SK-N-MC (cell line): ENCODE results near the gene MARCHF10.

ENCODE experiments used
- DNase-seq: peaks from one replicate; pipeline ENCODE4 v3.0.0-alpha.2; 2011; ENCODE audit warnings: low read depth, low spot score
- H3K27ac ChIP-seq: fragments of 200-600 bp; sonication (generic); 2 replicates; pipeline ENCODE4 v1.5.1; 2016; ENCODE audit warnings: mixed run types
- H3K36me3 ChIP-seq: fragments of 200-600 bp; sonication (generic); 2 replicates; pipeline ENCODE4 v1.6.1; 2017; ENCODE audit warnings: antibody characterized with exemption, low read length, mixed read lengths; ENCODE audit not compliant: insufficient read depth
- H3K4me3 ChIP-seq: fragments of 200-600 bp; sonication (generic); 2 replicates; pipeline ENCODE4 v1.5.1; 2016
- H3K9ac ChIP-seq: fragments of 200-600 bp; sonication (generic); 2 replicates; pipeline ENCODE4 v1.8.0; 2017; ENCODE audit warnings: mixed run types, mixed read lengths; ENCODE audit not compliant: insufficient read length
- H3K9me3 ChIP-seq: fragments of 200-600 bp; sonication (generic); 2 replicates; pipeline ENCODE4 v1.6.1; 2017; ENCODE audit warnings: low read depth, mild to moderate bottlenecking, antibody characterized with exemption, low read length, moderate library complexity, mixed read lengths
- EZH2 ChIP-seq: fragments of 200-600 bp; sonication (generic); IDR thresholded peaks from one replicate; pipeline ENCODE4 v1.6.1; 2017; ENCODE audit warnings: antibody characterized with exemption
- FOXP2 ChIP-seq: optimal IDR thresholded peaks from 2 replicates; pipeline ENCODE3; 2011; ENCODE audit warnings: mild to moderate bottlenecking, moderate library complexity; ENCODE audit not compliant: insufficient read depth; ENCODE audit errors: extremely low read length, control extremely low read depth
- POLR2AphosphoS5 ChIP-seq: IDR thresholded peaks from 2 replicates; pipeline ENCODE4 v1.6.1; 2012; ENCODE audit warnings: mild to moderate bottlenecking, low read depth, low read length, borderline replicate concordance

The MARCHF10 gene

GRCh38 chr17:62824290-62825131 lies 16.4 kb upstream of the MARCHF10 start:
- DNase-seq: no peak
- Histone ChIP-seq H3K4me3 (no peak overlapping the region), H3K9me3 (no peaks in the 10 kb centered on the region), H3K36me3 (no peaks in the 10 kb centered on the region), H3K27ac (no peak overlapping the region), H3K9ac (no peak overlapping the region)
- TF ChIP-seq POLR2AphosphoS5: no peak
- TF ChIP-seq EZH2: no peak
- TF ChIP-seq FOXP2: no peak

GRCh38 chr17:62823111-62823893 lies 15.2 kb upstream of the MARCHF10 start:
- no peaks in the 10 kb centered on the region for H3K36me3 ChIP-seq
- TF ChIP-seq FOXP2 (no peak), POLR2AphosphoS5 (no peak), EZH2 (no peak)
- no peak overlapping the region for H3K9ac ChIP-seq
- no peaks in the 10 kb centered on the region for H3K9me3 ChIP-seq
- DNase-seq: no peak
- H3K27ac ChIP-seq: no peak overlapping the region
- no peak overlapping the region for H3K4me3 ChIP-seq

DNA sequence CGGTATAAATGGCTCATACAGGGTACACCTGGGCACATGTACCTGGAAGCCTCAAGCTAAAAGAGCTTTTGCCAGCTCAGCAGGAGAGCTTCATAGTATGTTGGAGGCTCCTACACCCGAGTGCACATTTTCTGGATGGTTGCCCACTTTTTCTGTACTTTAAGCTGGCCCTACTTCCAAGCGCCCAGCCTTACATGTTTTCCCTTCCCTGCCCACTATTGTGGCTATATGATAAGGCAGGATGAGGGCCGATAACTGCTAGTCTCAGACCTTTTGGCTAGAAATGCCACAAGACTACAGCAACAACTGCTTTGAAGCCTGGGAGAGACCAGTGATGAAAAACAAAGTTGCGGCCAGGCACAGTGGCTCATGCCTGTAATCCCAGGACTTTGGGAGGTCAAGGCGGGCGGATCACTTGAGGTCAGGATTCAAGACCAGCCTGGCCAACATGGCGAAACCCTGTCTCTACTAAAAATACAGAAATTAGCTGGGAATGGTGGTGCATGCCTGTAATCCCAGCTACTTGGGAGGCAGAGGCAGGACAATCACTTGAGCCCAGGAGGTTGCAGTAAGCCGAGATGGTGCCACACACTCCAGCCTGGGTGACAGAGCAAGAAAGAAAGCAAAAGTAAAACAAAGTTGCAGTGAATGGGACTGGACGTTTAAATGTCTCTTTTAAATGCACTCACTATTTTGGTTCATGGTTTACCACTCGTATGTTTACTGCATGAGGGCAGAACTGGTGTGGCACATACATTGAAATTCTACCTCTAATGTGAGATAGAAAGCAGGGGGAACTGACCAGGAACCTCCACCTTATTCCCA lies 14.2 kb upstream of the MARCHF10 start:
- Histone ChIP-seq H3K9me3 (no peaks in the 10 kb centered on the region), H3K27ac (no peak overlapping the region), H3K9ac (no peak overlapping the region), H3K4me3 (no peak overlapping the region), H3K36me3 (no peaks in the 10 kb centered on the region)
- no peak for DNase-seq
- TF ChIP-seq EZH2 (no peak), FOXP2 (no peak), POLR2AphosphoS5 (no peak)

GRCh38 chr17:62821189-62822079 lies 13.3 kb upstream of the MARCHF10 start:
- no peak for DNase-seq
- TF ChIP-seq EZH2 (no peak), FOXP2 (no peak)
- no peak overlapping the region for H3K9ac ChIP-seq
- no peak overlapping the region for H3K27ac ChIP-seq
- no peaks in the 10 kb centered on the region for H3K36me3 ChIP-seq
- no peak overlapping the region for H3K4me3 ChIP-seq
- H3K9me3 ChIP-seq: no peaks in the 10 kb centered on the region

GRCh38 chr17:62819511-62820221 lies 11.6 kb upstream of the MARCHF10 start:
- Histone ChIP-seq H3K9me3 (no peaks in the 10 kb centered on the region), H3K36me3 (no peaks in the 10 kb centered on the region), H3K4me3 (no peak overlapping the region), H3K9ac (no peak overlapping the region), H3K27ac (no peak overlapping the region)
- no peak for DNase-seq
- no peak for TF ChIP-seq POLR2AphosphoS5

GRCh38 chr17:62818526-62818925 lies 10.4 kb upstream of the MARCHF10 start:
- no peaks in the 10 kb centered on the region for H3K9me3 ChIP-seq
- DNase-seq: no peak
- no peak overlapping the region for H3K27ac ChIP-seq
- H3K36me3 ChIP-seq: no peaks in the 10 kb centered on the region
- TF ChIP-seq POLR2AphosphoS5 (no peak), EZH2 (no peak)
- no peak overlapping the region for H3K9ac ChIP-seq
- no peak overlapping the region for H3K4me3 ChIP-seq

- Histone ChIP-seq H3K4me3 (no peak overlapping the region), H3K9me3 (no peaks in the 10 kb centered on the region), H3K9ac (no peak overlapping the region), H3K27ac (no peak overlapping the region), H3K36me3 (no peaks in the 10 kb centered on the region)
- TF ChIP-seq POLR2AphosphoS5 (no peak), EZH2 (no peak), FOXP2 (no peak)
- no peak for DNase-seq
Observed at GRCh38 chr17:62816282-62816839, 8.2 kb upstream of the MARCHF10 start.
